Measurements from ENCODE around the gene HOXA3.
A peak's percentile ranks its signal among the peaks of the same experiment; 100 is the strongest.

The HOXA3 gene

DNA sequence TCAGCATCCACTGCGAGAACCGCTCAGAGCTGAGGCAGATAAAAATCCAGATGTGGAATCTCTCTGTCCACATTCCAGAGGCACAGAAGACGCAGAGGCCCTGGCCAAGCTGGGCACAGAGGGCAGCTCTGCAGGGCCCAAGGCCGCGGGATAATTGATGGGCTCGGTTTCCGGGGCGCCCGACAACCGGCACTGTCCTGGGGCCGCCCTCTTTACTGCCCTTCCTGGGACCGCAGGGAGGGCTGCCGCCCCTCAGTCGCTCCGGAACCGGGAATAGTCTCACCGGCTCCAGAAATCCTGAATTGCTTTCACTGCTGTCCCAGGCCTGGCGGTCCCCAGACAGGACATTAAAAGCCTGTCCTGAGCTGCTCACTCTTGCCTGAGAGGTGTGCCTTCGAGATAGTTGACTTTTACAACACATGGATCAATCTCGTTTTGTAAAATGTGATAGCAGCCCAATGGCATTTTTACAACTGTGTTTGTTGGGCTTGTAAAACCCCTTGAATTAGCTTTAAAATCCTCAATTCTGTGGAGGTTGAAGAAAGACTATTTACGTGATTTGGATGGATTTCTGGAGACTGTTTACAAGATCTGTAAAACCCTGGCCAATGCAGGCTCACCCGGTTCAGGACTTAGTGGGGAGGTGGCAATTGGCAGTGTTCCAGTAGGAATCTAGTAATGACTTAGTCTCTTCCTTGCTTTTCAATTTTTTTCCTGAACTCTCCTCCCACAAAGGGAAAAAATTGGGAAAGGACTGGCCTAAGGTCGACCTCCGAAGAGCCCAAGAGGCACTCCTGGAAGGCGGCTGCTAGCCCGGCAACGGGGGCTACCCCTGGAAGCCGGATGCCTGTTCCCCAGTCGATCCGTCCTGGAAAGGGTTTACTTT, 3.4 kb downstream of the HOXA3 start:
- Histone ChIP-seq H4K20me1 (ENCODE audit: control insufficient read depth, insufficient read depth, low read depth, low read length) (no peaks in the 10 kb centered on the region), H3K79me2 (ENCODE audit: control insufficient read depth, low read length) (no peaks in the 10 kb centered on the region), H3K4me3 (ENCODE audit: low read length) (peak overlapping the region; percentile 77), H3K9me2 (replicated peaks; ENCODE audit: control insufficient read depth, low read length) (no peaks in the 10 kb centered on the region), H3K4me1 (ENCODE audit: control insufficient read depth, low read length) (peaks cover 52% of the 10 kb centered on the region), H3K9me3 (ENCODE audit: control insufficient read depth, insufficient read depth, low read length) (no peaks in the 10 kb centered on the region), H3F3A (ENCODE audit: control insufficient read depth, insufficient read depth) (no peaks in the 10 kb centered on the region), H3K4me2 (ENCODE audit: low read length) (peak overlapping the region; percentile 94), H3K27ac (ENCODE audit: low read depth, low read length) (no peak overlapping the region), H3K27me3 (ENCODE audit: control insufficient read depth, low read length) (peaks cover 62% of the 10 kb centered on the region), H3K36me3 (ENCODE audit: control insufficient read depth, low read length) (no peaks in the 10 kb centered on the region)
- TF ChIP-seq EZH2phosphoT487 (IDR thresholded peaks at IDR 0.05; ENCODE audit: borderline replicate concordance, low read length) = no peak
- TF ChIP-seq, protein P1, sequence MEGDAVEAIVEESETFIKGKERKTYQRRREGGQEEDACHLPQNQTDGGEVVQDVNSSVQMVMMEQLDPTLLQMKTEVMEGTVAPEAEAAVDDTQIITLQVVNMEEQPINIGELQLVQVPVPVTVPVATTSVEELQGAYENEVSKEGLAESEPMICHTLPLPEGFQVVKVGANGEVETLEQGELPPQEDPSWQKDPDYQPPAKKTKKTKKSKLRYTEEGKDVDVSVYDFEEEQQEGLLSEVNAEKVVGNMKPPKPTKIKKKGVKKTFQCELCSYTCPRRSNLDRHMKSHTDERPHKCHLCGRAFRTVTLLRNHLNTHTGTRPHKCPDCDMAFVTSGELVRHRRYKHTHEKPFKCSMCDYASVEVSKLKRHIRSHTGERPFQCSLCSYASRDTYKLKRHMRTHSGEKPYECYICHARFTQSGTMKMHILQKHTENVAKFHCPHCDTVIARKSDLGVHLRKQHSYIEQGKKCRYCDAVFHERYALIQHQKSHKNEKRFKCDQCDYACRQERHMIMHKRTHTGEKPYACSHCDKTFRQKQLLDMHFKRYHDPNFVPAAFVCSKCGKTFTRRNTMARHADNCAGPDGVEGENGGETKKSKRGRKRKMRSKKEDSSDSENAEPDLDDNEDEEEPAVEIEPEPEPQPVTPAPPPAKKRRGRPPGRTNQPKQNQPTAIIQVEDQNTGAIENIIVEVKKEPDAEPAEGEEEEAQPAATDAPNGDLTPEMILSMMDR (IDR thresholded peaks at IDR 0.05; ENCODE audit: low read depth, low read length, poor library complexity, severe bottlenecking) = no peak

DNA sequence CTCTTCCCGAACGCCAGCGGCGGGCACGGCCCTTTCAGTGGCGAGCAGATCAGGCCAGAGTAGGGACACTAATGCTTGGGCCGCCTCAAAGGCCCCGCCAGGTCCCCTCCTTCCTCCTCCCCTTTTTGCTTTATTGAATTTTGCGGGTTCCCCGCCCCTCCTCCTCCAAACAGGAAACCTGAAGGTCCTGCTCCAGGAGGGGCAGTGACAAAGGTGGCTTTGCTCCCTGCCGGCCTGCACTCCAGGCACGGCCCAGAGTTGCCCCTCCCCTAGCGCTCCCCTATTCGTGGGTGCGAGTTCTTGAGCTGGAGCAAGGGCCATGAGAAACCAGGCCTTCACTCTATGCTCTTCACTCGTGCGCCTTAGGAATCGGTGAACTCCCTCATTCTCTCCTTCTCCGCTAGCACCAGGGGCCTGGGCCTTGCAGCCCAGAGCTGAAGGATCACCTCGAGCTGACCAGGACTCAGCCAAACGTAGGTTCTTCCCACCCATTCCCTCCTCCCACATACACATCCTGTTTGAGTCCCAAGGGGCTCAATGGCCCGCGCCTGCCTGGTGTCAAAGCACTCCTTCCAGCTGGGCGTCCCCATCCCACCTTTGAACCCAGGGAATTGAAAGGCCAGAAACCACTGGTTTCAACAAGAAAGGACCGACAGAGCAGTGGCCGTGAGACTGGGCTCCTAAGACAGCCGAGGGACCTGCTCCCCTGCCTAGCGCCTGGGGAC, 4.2 kb downstream of the HOXA3 start:
- H3K9me3 ChIP-seq (ENCODE audit: control insufficient read depth, insufficient read depth, low read length) = no peaks in the 10 kb centered on the region

DNA sequence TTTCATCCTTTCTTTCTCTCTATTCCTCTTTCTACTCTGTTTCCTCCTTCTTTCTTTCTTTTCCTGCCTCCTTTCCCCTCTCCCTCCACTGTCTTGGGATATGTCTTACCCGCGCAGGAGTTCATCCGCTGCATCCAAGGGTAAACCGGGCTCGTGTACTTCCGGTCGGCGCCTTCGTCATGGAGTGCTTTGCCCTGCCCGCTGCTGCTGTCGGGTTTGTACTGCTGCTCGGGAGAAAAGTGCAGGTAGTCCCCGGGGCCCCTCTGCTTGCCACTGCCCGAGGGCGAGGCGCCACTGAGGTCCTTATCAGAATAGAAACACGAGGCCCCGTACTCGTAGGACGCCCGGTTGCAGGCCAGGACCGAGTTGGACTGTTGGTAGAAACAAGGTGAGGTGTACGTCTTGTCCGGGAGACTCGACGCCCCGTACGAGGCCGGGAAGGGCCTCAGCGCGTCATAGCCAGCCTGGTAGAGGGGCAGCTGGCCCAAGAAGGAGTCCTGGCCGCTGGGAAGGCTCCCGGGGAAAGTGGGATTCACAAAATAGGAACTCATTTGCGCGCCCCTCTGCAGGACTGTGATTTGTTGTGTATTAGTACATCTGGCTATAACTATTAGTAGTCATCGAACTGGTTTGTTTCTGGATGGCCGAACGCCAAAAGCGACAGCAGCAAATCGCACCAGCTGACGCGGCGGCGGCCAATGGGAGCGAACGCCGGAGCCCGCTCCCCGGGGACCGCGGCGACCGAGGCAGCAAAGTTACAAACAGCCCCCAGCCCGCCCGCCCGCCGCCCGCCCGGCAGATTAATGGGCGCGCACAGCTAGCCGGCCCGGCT, 5.0 kb downstream of the HOXA3 start, which contains the start of gene HOXA6:
TSS of gene HOXA6 (minus strand) at position 576 of the 832 bp plus-strand sequence. CDS start at position 551, 25 bp downstream.
- H3K27me3 ChIP-seq (ENCODE audit: control insufficient read depth, low read length) = peaks cover 50% of the 10 kb centered on the region
- H3F3A ChIP-seq (ENCODE audit: control insufficient read depth, insufficient read depth) = no peaks in the 10 kb centered on the region
- H3K9me2 ChIP-seq (replicated peaks; ENCODE audit: control insufficient read depth, low read length) = no peaks in the 10 kb centered on the region
- no peaks in the 10 kb centered on the region for H3K9me3 ChIP-seq (ENCODE audit: control insufficient read depth, insufficient read depth, low read length)
- H3K27ac ChIP-seq (ENCODE audit: low read depth, low read length) = no peak within 1 kb of the TSS
- peak within 1 kb of the TSS; percentile 94 for H3K4me2 ChIP-seq (ENCODE audit: low read length)
- peaks cover 51% of the 10 kb centered on the region for H3K4me1 ChIP-seq (ENCODE audit: control insufficient read depth, low read length)
- H3K4me3 ChIP-seq (ENCODE audit: low read length) = peak within 1 kb of the TSS; percentile 77
- H3K79me2 ChIP-seq (ENCODE audit: control insufficient read depth, low read length) = no peaks in the 10 kb centered on the region
- no peaks in the 10 kb centered on the region for H3K36me3 ChIP-seq (ENCODE audit: control insufficient read depth, low read length)
- H4K20me1 ChIP-seq (ENCODE audit: control insufficient read depth, insufficient read depth, low read depth, low read length) = no peaks in the 10 kb centered on the region
- TF ChIP-seq EZH2phosphoT487 (IDR thresholded peaks at IDR 0.05; ENCODE audit: borderline replicate concordance, low read length) = 0 out of 2 replicates have a peak, but pooled peaks have one; percentile 46
- TF ChIP-seq, protein P1 (IDR thresholded peaks at IDR 0.05; ENCODE audit: low read depth, low read length, poor library complexity, severe bottlenecking) = no peak

More for the DNA sequence above, 4.2 kb downstream of the HOXA3 start:
- TF ChIP-seq, protein P1 (IDR thresholded peaks at IDR 0.05; ENCODE audit: low read depth, low read length, poor library complexity, severe bottlenecking) = no peak
- TF ChIP-seq EZH2phosphoT487 (IDR thresholded peaks at IDR 0.05; ENCODE audit: borderline replicate concordance, low read length) = 0 out of 2 replicates have a peak, but pooled peaks have one; percentile 46
- no peaks in the 10 kb centered on the region for H3K9me2 ChIP-seq (replicated peaks; ENCODE audit: control insufficient read depth, low read length)
- H3K27ac ChIP-seq (ENCODE audit: low read depth, low read length) = no peak overlapping the region
- H3K4me3 ChIP-seq (ENCODE audit: low read length) = peak overlapping the region; percentile 77
- H3K36me3 ChIP-seq (ENCODE audit: control insufficient read depth, low read length) = no peaks in the 10 kb centered on the region
- H3K79me2 ChIP-seq (ENCODE audit: control insufficient read depth, low read length) = no peaks in the 10 kb centered on the region
- H4K20me1 ChIP-seq (ENCODE audit: control insufficient read depth, insufficient read depth, low read depth, low read length) = no peaks in the 10 kb centered on the region
- H3K4me2 ChIP-seq (ENCODE audit: low read length) = peak overlapping the region; percentile 94
- H3F3A ChIP-seq (ENCODE audit: control insufficient read depth, insufficient read depth) = no peaks in the 10 kb centered on the region
- H3K4me1 ChIP-seq (ENCODE audit: control insufficient read depth, low read length) = peaks cover 52% of the 10 kb centered on the region
- H3K27me3 ChIP-seq (ENCODE audit: control insufficient read depth, low read length) = peaks cover 54% of the 10 kb centered on the region

Data from DOHH2 (cell line).